ENCODE results near the gene DUT.

GRCh38 chr15:48306639-48307038, 24.6 kb upstream of the DUT start:
- TF ChIP-seq FOXK2 (IDR thresholded peaks at IDR 0.05) (no peak), FOXA1 (IDR thresholded peaks at IDR 0.05) (no peak), SUZ12 (IDR thresholded peaks at IDR 0.05) (no peak), LEF1 (IDR thresholded peaks at IDR 0.05; ENCODE audit: borderline replicate concordance) (no peak), SP1 (IDR thresholded peaks at IDR 0.05) (no peak), ZNF384 (IDR thresholded peaks at IDR 0.05) (no peak), ARNT (IDR thresholded peaks at IDR 0.05) (no peak), BHLHE40 (IDR thresholded peaks at IDR 0.05; ENCODE audit: borderline replicate concordance) (no peak), FOXM1 (IDR thresholded peaks at IDR 0.05; ENCODE audit: borderline replicate concordance) (no peak), ELF4 (IDR thresholded peaks at IDR 0.05) (no peak), TARDBP (IDR thresholded peaks at IDR 0.05) (no peak), HDGF (IDR thresholded peaks at IDR 0.05; ENCODE audit: borderline replicate concordance) (no peak)
